Keratinocyte (primary cell): ENCODE data around the gene ANKRD13D. TPM values are rescaled to one million over a fixed set of nuclear protein-coding genes. Genes with fewer than 3 reads are reported as not detected.
A peak's percentile ranks its signal among the peaks of the same experiment; 100 is the strongest.

Experiments used
- DNase-seq: peaks from one replicate; pipeline ENCODE4 v3.0.0-alpha.2; 2011; ENCODE audit warnings: low read depth, missing footprints, low spot score
- FAIRE-seq: peaks from 2 replicates; lab custom pipeline; 2011; peaks lifted over from hg19 to GRCh38; lab: Jason Lieb, UNC
- H2AFZ ChIP-seq: 2 replicates; pipeline ENCODE4 v1.6.0; 2012; ENCODE audit warnings: low read length, control low read depth, inconsistent platforms; ENCODE audit not compliant: control insufficient read depth
- H3K27ac ChIP-seq: 2 replicates; pipeline ENCODE4 v1.5.1; 2011; ENCODE audit warnings: low read length; ENCODE audit not compliant: control insufficient read depth, insufficient read depth
- H3K27me3 ChIP-seq: 3 replicates; pipeline ENCODE4 v1.6.0; 2011; ENCODE audit warnings: low read length; ENCODE audit not compliant: control insufficient read depth, insufficient read depth; ENCODE audit errors: extremely low read depth
- H3K36me3 ChIP-seq, 2 experiments: 2 replicates in 1 of 2; 3 replicates in 1 of 2; pipeline ENCODE4 v1.5.1; 2011; ENCODE audit warnings: low read length in 2 of 2, mild to moderate bottlenecking in 1 of 2; ENCODE audit not compliant: control insufficient read depth in 2 of 2, insufficient read depth in 2 of 2; ENCODE audit errors: extremely low read depth in 1 of 2
- H3K4me1 ChIP-seq: 3 replicates; pipeline ENCODE4 v1.5.1; 2011; ENCODE audit warnings: low read length; ENCODE audit not compliant: control insufficient read depth, insufficient read depth; ENCODE audit errors: extremely low read depth
- H3K4me2 ChIP-seq: 3 replicates; pipeline ENCODE4 v1.6.0; 2011; ENCODE audit warnings: low read depth, low read length; ENCODE audit not compliant: control insufficient read depth, insufficient read depth; ENCODE audit errors: extremely low read depth
- H3K4me3 ChIP-seq, 3 experiments: fragments of 200-600 bp in 1 of 3; sonication (generic) in 1 of 3; 2 replicates in 2 of 3; 3 replicates in 1 of 3; pipeline ENCODE4 v1.5.1; 2011 to 2016; ENCODE audit warnings: low read length in 3 of 3, mild to moderate bottlenecking in 3 of 3, control low read depth in 2 of 3, inconsistent platforms in 1 of 3, low read depth in 1 of 3, mixed read lengths in 1 of 3, mixed run types in 1 of 3, moderate library complexity in 1 of 3; ENCODE audit not compliant: control insufficient read depth in 2 of 3, insufficient read depth in 2 of 3; ENCODE audit errors: extremely low read depth in 1 of 3
- H3K79me2 ChIP-seq: 2 replicates; pipeline ENCODE4 v1.6.0; 2012; ENCODE audit warnings: low read length; ENCODE audit not compliant: control insufficient read depth, insufficient read depth
- H3K9ac ChIP-seq: 3 replicates; pipeline ENCODE4 v1.6.0; 2011; ENCODE audit warnings: low read length; ENCODE audit not compliant: control insufficient read depth, insufficient read depth; ENCODE audit errors: extremely low read depth
- H3K9me1 ChIP-seq: 3 replicates; pipeline ENCODE4 v1.6.0; 2011; ENCODE audit warnings: low read length; ENCODE audit not compliant: control insufficient read depth, insufficient read depth; ENCODE audit errors: extremely low read depth
- H3K9me3 ChIP-seq: 2 replicates; pipeline ENCODE4 v1.5.1; 2012; ENCODE audit warnings: low read depth, low read length; ENCODE audit not compliant: control insufficient read depth
- H4K20me1 ChIP-seq: 3 replicates; pipeline ENCODE4 v1.6.0; 2011; ENCODE audit warnings: low read length; ENCODE audit not compliant: control insufficient read depth, insufficient read depth; ENCODE audit errors: extremely low read depth
- CTCF ChIP-seq, 3 experiments: IDR thresholded peaks in 1 of 3; conservative IDR thresholded peaks in 1 of 3; optimal IDR thresholded peaks in 1 of 3; 2 replicates in 2 of 3; 3 replicates in 1 of 3; pipeline versions ENCODE3 to v1.5.1; 2011; ENCODE audit warnings: low read length in 3 of 3, mild to moderate bottlenecking in 3 of 3, moderate library complexity in 2 of 3, control low read depth in 1 of 3, inconsistent platforms in 1 of 3; ENCODE audit not compliant: insufficient read depth in 2 of 3; ENCODE audit errors: extremely low read depth in 1 of 3
- EZH2 ChIP-seq: IDR thresholded peaks from one replicate; pipeline ENCODE4 v1.6.1; 2012; ENCODE audit warnings: inconsistent platforms, mild to moderate bottlenecking, low read length, moderate library complexity
- dilution Hi-C: fragments of 300-500 bp; cut with MboI; formaldehyde crosslinking; loops from one replicate; pipeline ENCODE4 v1.7.0; 2020; ENCODE audit warnings: low sequenced_read_pairs; ENCODE audit not compliant: extremely low pct_ligation_motif_present
- polyA plus RNA-seq, 5 experiments: library from polyadenylated mRNA; depleted of rRNA in 3 of 5; stranded (reverse) in 3 of 5; stranded (forward) in 1 of 5; unstranded in 1 of 5; fragments of >200 nt; gene quantifications; 1 replicate in 1 of 5; 2 replicates in 3 of 5; 3 replicates in 1 of 5; pipeline versions ENCODE4 v1.2.1 to v1.2.3, GENCODE V29; 2011 to 2012; ENCODE audit warnings: missing spikeins in 2 of 5, low read depth in 1 of 5, low replicate concordance in 1 of 5

ANKRD13D gene
- polyA plus RNA-seq, 1 donor (not counting 4 experiments of a cell fraction or from before 2014, with no cell fraction given), result 25.0 TPM

GRCh38 chr11:67302571-67303131 is 13.5 kb downstream of the ANKRD13D start:
- H3K27ac ChIP-seq, result no peak overlapping the region
- FAIRE-seq (no peak), DNase-seq (no peak)

DNA sequence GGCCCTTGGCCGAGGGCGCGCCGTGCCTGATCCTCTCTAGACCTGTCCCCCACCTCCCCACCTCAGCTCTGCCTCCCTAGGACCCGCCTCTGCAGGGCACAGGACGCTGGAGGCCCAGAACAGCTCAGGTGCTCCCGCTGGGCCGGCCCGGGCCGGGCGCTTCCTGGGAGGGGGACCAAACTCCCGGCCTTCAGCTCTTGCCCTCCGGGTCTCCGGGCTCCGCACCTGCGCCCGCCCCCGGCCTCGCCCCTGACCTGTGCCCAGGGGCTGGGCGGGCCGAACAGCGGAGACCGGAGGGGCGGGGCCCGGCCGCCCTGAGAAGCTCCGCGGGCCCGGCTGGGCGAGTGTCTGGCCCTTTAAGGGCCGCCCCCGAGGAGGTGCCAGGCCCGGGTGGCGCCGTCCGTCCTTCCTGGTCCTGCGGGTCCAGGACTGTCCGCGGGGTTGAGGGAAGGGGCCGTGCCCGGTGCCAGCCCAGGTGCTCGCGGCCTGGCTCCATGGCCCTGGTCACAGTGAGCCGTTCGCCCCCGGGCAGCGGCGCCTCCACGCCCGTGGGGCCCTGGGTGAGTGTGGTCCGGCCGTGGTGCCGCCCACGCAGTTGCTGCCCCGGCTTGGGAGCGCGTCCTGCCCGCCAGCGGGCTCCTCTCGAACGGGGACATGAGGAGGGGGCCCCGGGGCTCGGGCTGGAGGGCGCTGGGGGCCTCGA is 14.2 kb downstream of the ANKRD13D start, which contains the start of gene SSH3:
Gene SSH3, plus strand, starts transcription at position 399 of the 703 bp plus-strand sequence. Its CDS starts 96 bp downstream, at position 495.
- peak within 1 kb of the TSS; percentile 81 for H3K9ac ChIP-seq
- peak within 1 kb of the TSS; percentile 82 for H3K4me2 ChIP-seq
- no peak for DNase-seq
- no peaks in the 10 kb centered on the region for H3K27me3 ChIP-seq
- H4K20me1 ChIP-seq, result no peaks in the 10 kb centered on the region
- dilution Hi-C loops, result no loop called here
- H3K9me3 ChIP-seq, result no peaks in the 10 kb centered on the region
- peaks cover 32 to 44% of the 10 kb centered on the region in 2 experiments for H3K36me3 ChIP-seq
- TF ChIP-seq CTCF (optimal IDR thresholded peaks at IDR 0.05 in 1 of 3, IDR thresholded peaks at IDR 0.05 in 1 of 3, conservative IDR thresholded peaks at IDR 0.05 in 1 of 3; ENCODE audit: extremely low read depth in 1 of 3, insufficient read depth in 2 of 3, low read length in 3 of 3) (no peak), EZH2 (no peak)
- peak within 1 kb of the TSS; percentile 73 to 93 (median 79) for H3K4me3 ChIP-seq
- peak within 1 kb of the TSS; percentile 47 for H3K27ac ChIP-seq
- peak within 1 kb of the TSS; percentile 49 for H2AFZ ChIP-seq
- FAIRE-seq, result no peak
- H3K9me1 ChIP-seq, result no peaks in the 10 kb centered on the region
- peaks cover 22% of the 10 kb centered on the region for H3K4me1 ChIP-seq
- peaks cover 2% of the 10 kb centered on the region for H3K79me2 ChIP-seq

More at GRCh38 chr11:67302571-67303131, 13.5 kb downstream of the ANKRD13D start:
- H3K9ac ChIP-seq, result peak overlapping the region; percentile 81
- H3K4me2 ChIP-seq, result peak overlapping the region; percentile 82
- H3K27me3 ChIP-seq, result no peaks in the 10 kb centered on the region
- TF ChIP-seq EZH2 (no peak), CTCF (optimal IDR thresholded peaks at IDR 0.05 in 1 of 3, IDR thresholded peaks at IDR 0.05 in 1 of 3, conservative IDR thresholded peaks at IDR 0.05 in 1 of 3; ENCODE audit: extremely low read depth in 1 of 3, insufficient read depth in 2 of 3, low read length in 3 of 3) (no peak)
- no peaks in the 10 kb centered on the region for H3K9me1 ChIP-seq
- no peak overlapping the region for H2AFZ ChIP-seq
- dilution Hi-C loops, result no loop called here
- peaks cover 32 to 40% of the 10 kb centered on the region in 2 experiments for H3K36me3 ChIP-seq
- peaks cover 2% of the 10 kb centered on the region for H3K79me2 ChIP-seq
- no peaks in the 10 kb centered on the region for H3K9me3 ChIP-seq
- no peaks in the 10 kb centered on the region for H4K20me1 ChIP-seq
- H3K4me3 ChIP-seq, result peak overlapping the region; percentile 73 to 93 (median 79)
- peaks cover 22% of the 10 kb centered on the region for H3K4me1 ChIP-seq
